Measurements from ENCODE around the gene DGKG. TPM values are rescaled to one million over a fixed set of nuclear protein-coding genes. Genes with fewer than 3 reads are reported as not detected.

Gene DGKG
- total RNA-seq, 2 experiments from 2014 or later: 0.20 to 0.66 TPM

DNA sequence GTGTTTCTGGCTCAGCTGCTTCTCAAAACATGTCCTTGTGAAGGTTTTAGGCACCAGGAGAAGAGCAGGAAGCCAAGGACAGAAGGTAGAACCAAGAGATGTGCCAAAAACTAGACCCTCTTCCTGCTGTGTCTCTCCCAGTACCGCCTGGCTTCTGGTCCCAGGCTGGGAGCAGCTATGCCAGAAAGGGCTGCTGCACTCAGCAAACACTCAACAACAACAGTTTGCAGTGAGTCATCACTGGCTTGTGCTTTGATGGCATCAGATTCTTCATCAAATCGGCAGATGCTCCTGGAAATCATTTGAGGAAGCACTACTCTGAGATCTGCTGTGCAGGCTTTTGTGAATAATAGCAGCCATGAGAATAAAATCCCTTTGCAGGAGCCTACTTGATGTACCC is 63.2 kb downstream of the DGKG start:
- Mint-ChIP-seq H3K27me3 (peaks cover 13% of the 10 kb centered on the region), H3K27ac (no peak overlapping the region), H3K4me1 (no peaks in the 10 kb centered on the region), H3K4me3 (no peak overlapping the region), H3K36me3 (no peaks in the 10 kb centered on the region), H3K9me3 (ENCODE audit: low read depth) (no peaks in the 10 kb centered on the region)
- ATAC-seq (no peak), DNase-seq (no peak)
- CTCF ChIA-PET: no interaction called here

DNA sequence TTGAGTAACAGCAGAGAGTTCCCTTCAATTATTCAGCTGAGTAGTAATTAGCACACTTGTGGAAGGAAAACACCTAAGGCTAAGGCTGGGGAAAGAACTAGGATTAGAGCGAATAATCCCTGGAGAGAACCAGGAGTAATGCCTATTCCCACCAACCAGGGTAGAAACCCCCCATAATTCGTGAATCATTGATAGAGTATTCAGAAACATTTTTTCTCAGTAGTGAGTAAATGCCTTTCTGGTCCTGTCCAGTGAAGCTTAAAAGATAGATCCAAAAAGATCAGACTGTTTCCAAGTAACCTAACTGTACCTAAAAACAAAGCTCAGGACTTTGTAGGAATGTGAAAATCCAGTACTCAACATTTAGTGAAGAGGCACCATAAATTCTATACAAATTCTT is 71.2 kb downstream of the DGKG start:
- no peaks in the 10 kb centered on the region for H3K4me1 Mint-ChIP-seq

DNA sequence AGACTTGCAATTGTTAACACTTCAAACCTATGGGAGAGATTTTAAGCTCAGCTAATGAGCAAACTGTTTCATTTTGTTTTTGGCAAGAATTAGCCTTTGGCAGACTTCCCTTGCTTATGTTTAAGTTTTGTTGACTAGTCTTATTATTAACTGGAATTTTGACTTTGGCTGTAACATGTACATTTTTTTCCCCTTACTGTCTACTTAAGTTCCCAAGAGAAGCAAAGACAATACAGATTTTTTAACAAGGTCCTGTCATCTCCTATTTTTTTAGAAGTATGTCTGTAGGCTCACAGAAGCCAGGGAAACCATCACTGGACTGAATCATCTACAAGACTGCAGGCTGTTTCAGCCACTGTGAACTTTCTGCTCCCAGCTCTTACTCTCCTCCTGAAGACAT is 74.3 kb downstream of the DGKG start:
- Mint-ChIP-seq H3K36me3 (no peaks in the 10 kb centered on the region), H3K9me3 (ENCODE audit: low read depth) (no peaks in the 10 kb centered on the region), H3K4me3 (no peak overlapping the region), H3K4me1 (no peaks in the 10 kb centered on the region), H3K27me3 (peaks cover 16% of the 10 kb centered on the region), H3K27ac (no peak overlapping the region)
- CTCF ChIA-PET: interaction anchor here (1.0 kb wide), 1 partner anchor 28 kb away, joined by 3 read pairs; no protein-coding TSS in a partner anchor
- ATAC-seq (no peak), DNase-seq (no peak)

More for the DNA sequence above, 71.2 kb downstream of the DGKG start:
- Mint-ChIP-seq H3K27ac (no peak overlapping the region), H3K9me3 (ENCODE audit: low read depth) (no peaks in the 10 kb centered on the region), H3K4me3 (no peak overlapping the region), H3K36me3 (no peaks in the 10 kb centered on the region), H3K27me3 (peaks cover 19% of the 10 kb centered on the region)
- CTCF ChIA-PET: interaction anchor here (1.2 kb wide), 1 partner anchor 320 kb away, joined by 3 read pairs; no protein-coding TSS in a partner anchor
- no peak for ATAC-seq
- no peak for DNase-seq

DNA sequence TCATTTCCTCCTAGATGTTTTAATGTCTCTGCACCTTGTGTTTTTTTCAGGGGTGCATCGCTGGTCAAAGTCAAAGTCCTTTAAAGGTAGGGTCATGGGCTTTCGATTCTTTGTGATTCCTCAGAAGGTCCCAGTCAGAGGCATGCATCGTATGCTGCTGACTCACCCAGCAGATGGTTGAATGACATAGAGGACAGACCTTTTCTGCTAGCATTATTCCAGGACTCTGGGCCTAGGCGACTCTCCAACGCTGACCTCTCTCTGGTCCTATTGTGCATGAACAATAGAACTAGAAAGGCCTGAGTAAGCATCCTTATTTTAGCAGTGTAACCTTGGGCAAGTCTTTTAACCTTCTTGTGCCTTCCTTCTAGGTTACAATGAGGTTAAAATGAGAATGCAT is 75.9 kb downstream of the DGKG start:
- Mint-ChIP-seq H3K4me3 (no peak overlapping the region), H3K27me3 (peaks cover 19% of the 10 kb centered on the region)
- CTCF ChIA-PET: no interaction called here

DNA sequence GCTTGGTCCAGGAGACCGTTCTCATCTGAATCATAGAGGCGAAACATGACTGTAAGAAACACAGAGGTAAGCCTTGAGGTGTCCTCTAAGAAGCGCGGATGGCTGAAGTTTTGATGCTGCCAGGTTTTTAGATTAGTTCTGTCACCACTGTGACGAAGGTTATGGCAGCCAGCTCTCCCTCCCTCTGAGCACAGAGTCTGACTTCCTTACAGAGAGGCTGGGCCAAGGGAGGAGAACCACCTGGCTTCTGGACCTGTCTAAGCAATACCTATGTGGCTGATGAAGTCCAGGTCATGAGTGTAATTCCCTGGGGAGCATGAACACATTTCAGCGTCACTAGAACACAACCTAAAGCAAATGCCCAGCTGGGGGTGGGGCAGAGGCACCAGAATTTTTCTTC is 77.4 kb downstream of the DGKG start:
- Mint-ChIP-seq H3K36me3 (no peaks in the 10 kb centered on the region), H3K4me3 (no peak overlapping the region), H3K27ac (no peak overlapping the region), H3K9me3 (ENCODE audit: low read depth) (no peaks in the 10 kb centered on the region), H3K27me3 (peaks cover 19% of the 10 kb centered on the region), H3K4me1 (peaks cover 4% of the 10 kb centered on the region)
- ATAC-seq (no peak), DNase-seq (no peak)
- CTCF ChIA-PET: no interaction called here

More for the DNA sequence above, 75.9 kb downstream of the DGKG start:
- DNase-seq (no peak), ATAC-seq (no peak)
- no peak overlapping the region for H3K27ac Mint-ChIP-seq
- no peaks in the 10 kb centered on the region for H3K9me3 Mint-ChIP-seq (ENCODE audit: low read depth)
- no peaks in the 10 kb centered on the region for H3K36me3 Mint-ChIP-seq
- peaks cover 1% of the 10 kb centered on the region for H3K4me1 Mint-ChIP-seq

DNA sequence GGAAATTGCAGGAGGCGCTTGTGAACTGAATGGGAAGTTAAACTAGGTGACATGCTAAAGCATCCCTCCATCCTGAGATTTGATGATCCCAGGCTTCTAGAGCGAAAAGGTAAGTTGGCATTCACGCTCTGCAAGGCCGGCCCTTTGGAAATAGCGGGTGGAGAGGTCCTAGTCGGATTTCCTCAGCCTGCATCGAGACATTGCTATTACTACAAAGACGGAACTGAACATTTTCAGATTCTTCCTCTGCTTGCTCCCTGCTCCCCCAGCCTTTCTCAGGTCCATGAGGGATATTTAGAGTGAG is 77.7 kb downstream of the DGKG start:
- H3K9me3 Mint-ChIP-seq (ENCODE audit: low read depth): no peaks in the 10 kb centered on the region
- no peak overlapping the region for H3K4me3 Mint-ChIP-seq
- H3K27ac Mint-ChIP-seq: no peak overlapping the region
- ATAC-seq (no peak), DNase-seq (no peak)
- no peaks in the 10 kb centered on the region for H3K36me3 Mint-ChIP-seq
- H3K27me3 Mint-ChIP-seq: peaks cover 16% of the 10 kb centered on the region
- CTCF ChIA-PET: no interaction called here
- H3K4me1 Mint-ChIP-seq: peaks cover 4% of the 10 kb centered on the region

DNA sequence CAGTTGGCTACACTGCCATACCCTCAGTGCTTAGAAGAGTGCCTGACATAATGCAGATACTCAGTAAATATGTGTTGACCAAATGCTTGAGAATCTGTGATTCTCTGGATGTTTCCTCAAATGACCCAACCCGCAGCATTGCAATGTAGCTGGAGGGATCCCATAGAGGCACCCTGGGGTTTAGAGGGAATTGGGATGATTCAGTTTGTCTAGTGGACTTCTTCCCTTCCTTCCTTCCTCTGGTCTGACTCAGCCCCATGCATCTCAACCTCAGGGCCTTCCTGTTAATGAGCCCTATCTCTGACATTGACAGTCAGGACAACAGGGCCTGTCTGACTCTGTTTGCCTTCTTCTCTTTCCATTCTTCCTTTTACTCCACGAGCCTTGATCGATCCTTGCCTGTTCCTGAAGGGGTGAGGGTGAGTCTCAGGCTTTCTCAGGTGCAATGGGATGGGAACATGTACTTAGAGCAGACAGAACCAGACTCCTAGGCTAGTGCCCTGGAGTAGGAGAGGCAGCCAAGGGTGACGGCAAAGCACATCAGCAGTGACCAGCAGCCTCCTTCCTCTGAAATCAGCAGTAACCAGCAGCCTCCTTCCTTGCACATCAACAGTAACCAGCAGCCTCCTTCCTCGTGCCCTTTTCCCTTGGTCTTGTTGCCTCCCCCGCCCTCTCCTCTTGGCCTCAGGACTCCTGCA is 78.2 kb downstream of the DGKG start:
- H3K4me3 Mint-ChIP-seq: no peak overlapping the region
- no peak overlapping the region for H3K27ac Mint-ChIP-seq
- no peak for ATAC-seq
- no peak for DNase-seq
- CTCF ChIA-PET: no interaction called here
- H3K9me3 Mint-ChIP-seq (ENCODE audit: low read depth): no peaks in the 10 kb centered on the region
- H3K27me3 Mint-ChIP-seq: peaks cover 16% of the 10 kb centered on the region
- H3K36me3 Mint-ChIP-seq: no peaks in the 10 kb centered on the region
- H3K4me1 Mint-ChIP-seq: peaks cover 4% of the 10 kb centered on the region

DNA sequence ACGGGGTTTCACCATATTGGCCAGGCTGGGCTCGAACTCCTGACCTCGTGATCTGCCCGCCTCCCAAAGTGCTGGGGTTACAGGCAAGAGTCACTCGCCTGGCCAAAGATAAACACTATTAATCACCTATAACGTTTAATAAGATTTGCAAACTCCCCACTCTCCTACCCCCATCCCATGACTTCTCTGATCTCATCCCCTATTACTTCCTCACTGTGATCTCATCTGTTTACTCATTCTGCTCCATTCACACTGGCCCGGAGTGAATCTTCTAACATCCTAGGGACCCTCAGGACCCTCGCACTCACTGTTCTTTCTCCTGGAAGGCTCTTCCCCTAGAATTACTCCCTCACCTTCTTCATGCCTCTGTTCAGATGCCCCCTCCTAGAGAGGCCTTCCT is 78.9 kb downstream of the DGKG start:
- Mint-ChIP-seq H3K9me3 (ENCODE audit: low read depth) (no peaks in the 10 kb centered on the region), H3K4me3 (no peak overlapping the region), H3K4me1 (peaks cover 4% of the 10 kb centered on the region), H3K27me3 (peaks cover 18% of the 10 kb centered on the region), H3K36me3 (no peaks in the 10 kb centered on the region), H3K27ac (no peak overlapping the region)
- DNase-seq (no peak), ATAC-seq (no peak)
- CTCF ChIA-PET: no interaction called here

DNA sequence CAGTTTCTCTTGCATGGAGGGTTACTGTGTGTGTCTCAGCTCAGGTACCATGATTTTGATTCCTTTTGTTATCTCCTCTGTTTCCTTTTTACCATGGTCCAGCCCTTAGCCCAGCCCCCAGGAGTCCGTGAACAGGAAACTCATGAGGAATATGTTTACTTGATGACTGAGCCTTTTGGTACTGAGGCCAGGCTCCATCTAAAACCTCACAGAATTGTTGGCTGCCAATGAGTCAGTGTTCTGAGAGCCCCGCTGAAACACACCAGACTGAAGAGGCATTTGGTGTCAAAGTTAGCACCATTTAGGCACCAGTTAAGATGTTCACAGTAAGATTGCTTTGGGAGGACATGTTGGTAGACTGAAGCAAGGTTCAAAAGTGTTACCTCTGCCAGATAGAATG is 80.9 kb downstream of the DGKG start:
- H3K4me3 Mint-ChIP-seq: no peak overlapping the region
- no peaks in the 10 kb centered on the region for H3K36me3 Mint-ChIP-seq
- CTCF ChIA-PET: interaction anchor here (1.1 to 1.2 kb wide), 3 partner anchors 16 to 259 kb away, joined by 3 read pairs; no protein-coding TSS in a partner anchor
- H3K27ac Mint-ChIP-seq: no peak overlapping the region
- ATAC-seq (no peak), DNase-seq (no peak)
- no peaks in the 10 kb centered on the region for H3K9me3 Mint-ChIP-seq (ENCODE audit: low read depth)
- peaks cover 17% of the 10 kb centered on the region for H3K27me3 Mint-ChIP-seq
- peaks cover 4% of the 10 kb centered on the region for H3K4me1 Mint-ChIP-seq

DNA sequence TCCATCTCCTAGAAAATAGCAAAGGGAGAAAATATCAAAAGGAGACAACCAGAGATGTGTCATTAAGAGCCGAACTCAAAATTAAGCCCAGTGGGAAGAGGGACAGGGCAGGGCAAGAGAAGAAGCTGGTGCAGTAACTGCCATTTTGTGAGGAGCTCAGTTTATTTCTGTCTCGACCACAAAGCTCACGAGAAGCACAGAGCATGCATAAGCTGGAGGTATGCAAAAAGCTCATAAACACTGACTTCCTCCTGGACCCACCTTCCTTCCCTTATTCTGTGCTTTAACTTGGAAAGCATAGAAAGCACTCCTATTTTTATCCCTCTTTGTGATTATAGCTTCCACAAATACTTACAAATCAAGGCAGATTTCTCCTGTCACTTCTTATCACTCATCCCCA is 81.3 kb downstream of the DGKG start:
- ATAC-seq (no peak), DNase-seq (no peak)
- H3K27me3 Mint-ChIP-seq: peaks cover 17% of the 10 kb centered on the region
- no peaks in the 10 kb centered on the region for H3K36me3 Mint-ChIP-seq
- no peak overlapping the region for H3K27ac Mint-ChIP-seq
- H3K9me3 Mint-ChIP-seq (ENCODE audit: low read depth): no peaks in the 10 kb centered on the region
- H3K4me1 Mint-ChIP-seq: peaks cover 4% of the 10 kb centered on the region
- CTCF ChIA-PET: interaction anchor here (1.1 to 1.2 kb wide), 3 partner anchors 16 to 259 kb away, joined by 3 read pairs; no protein-coding TSS in a partner anchor
- H3K4me3 Mint-ChIP-seq: no peak overlapping the region

DNA sequence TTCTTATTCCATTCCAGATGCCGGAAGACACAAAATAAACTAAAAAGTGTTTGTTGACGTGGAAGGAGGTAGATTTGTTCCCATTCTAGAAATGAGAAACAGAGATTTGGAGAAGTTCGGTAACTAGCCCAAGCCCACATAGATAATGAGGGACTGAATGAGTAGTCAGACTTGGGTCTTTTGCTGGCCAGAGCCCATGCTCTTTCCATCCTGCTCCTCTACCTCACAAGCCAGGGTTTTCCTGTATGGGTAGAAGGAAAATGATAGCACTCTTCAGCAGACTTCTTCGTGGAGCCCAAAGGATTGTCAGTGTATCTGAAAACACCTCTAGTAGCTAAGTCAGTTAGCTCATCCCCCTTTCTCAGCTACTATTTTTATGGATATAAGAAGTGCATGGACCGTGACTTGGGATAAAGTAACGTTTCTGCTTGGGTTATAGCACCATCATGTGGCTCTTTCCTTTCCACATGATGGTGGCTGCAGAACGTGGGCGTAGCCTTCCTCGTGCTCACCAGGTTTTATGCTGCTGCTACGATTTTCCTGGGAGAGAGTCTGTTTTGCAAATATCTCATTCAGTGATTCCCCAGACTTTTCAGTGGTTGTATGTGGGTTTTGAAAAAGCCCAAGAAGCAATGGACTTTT is 84.6 kb downstream of the DGKG start:
- no peak for ATAC-seq
- Mint-ChIP-seq H3K36me3 (no peaks in the 10 kb centered on the region), H3K9me3 (ENCODE audit: low read depth) (no peaks in the 10 kb centered on the region), H3K4me1 (peaks cover 4% of the 10 kb centered on the region), H3K4me3 (no peak overlapping the region), H3K27me3 (peaks cover 17% of the 10 kb centered on the region), H3K27ac (no peak overlapping the region)
- no peak for DNase-seq
- CTCF ChIA-PET: no interaction called here

DNA sequence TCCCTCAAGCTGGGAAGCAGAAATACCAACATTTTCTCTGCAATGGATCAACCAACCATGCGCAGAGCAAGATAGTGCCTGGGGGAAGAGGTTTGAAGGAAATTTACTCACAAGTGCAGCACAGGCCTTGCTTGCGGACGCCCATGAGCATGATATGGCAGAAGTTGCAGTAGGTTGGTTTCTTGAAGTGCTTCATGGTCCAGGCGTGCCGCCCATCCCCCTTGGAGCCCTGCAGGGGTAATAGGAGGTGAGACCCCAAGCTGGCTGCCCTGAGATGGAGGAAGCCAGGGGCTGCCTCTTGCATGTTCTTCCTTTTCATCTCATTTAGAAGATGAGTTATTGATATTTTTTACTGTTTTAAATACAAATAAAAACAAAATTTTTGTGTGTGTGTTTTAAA is 86.6 kb downstream of the DGKG start:
- Mint-ChIP-seq H3K4me3 (no peak overlapping the region), H3K4me1 (no peaks in the 10 kb centered on the region), H3K27me3 (peaks cover 16% of the 10 kb centered on the region), H3K36me3 (no peaks in the 10 kb centered on the region), H3K27ac (no peak overlapping the region), H3K9me3 (ENCODE audit: low read depth) (no peaks in the 10 kb centered on the region)
- no peak for ATAC-seq
- DNase-seq: no peak
- CTCF ChIA-PET: no interaction called here

DNA sequence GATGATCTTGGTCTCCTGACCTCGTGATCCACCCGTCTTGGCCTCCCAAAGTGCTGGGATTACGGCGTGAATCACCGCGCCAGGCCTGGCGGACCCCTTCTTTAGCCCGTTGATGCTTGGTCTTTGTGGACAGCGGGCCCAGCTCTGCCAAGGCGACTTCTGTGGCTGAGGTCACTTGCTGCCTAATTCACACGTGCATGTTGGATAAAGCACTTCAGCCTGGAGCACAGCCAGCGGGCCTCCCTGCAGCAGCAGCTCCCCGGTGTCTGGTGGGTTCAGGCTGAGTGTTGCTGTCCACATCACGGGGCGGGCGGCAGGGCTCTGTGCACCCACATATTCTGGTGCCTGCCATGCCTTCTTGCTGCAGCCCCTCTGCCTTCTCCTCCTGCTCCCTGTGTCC is 88.4 kb downstream of the DGKG start:
- H3K27ac Mint-ChIP-seq: no peak overlapping the region
- CTCF ChIA-PET: no interaction called here
- H3K4me3 Mint-ChIP-seq: no peak overlapping the region

DNA sequence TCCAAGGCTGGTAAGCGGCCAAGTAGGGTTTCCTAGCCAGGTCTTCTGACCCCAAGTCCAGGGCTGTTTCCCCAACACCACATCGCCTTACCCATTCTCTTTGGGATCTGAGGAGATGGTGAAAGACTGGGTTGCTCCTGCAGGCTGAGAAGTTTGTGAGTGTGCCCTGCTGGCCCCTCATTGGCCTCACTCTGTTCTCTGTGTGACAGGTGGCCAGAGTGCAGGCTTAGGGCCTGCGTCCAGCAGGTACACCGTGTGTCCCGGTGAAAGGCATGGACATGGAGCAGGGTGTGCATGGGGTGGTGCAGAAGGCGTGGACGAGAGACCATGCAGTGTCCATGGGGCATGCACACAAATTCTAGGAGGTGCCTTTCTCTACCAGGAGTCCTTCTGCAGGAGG is 91.3 kb downstream of the DGKG start:
- Mint-ChIP-seq H3K27me3 (peaks cover 15% of the 10 kb centered on the region), H3K4me1 (no peaks in the 10 kb centered on the region), H3K4me3 (no peak overlapping the region), H3K9me3 (ENCODE audit: low read depth) (no peaks in the 10 kb centered on the region), H3K27ac (no peak overlapping the region), H3K36me3 (no peaks in the 10 kb centered on the region)
- ATAC-seq: no peak
- no peak for DNase-seq
- CTCF ChIA-PET: no interaction called here

More for the DNA sequence above, 88.4 kb downstream of the DGKG start:
- Mint-ChIP-seq H3K36me3 (no peaks in the 10 kb centered on the region), H3K4me1 (no peaks in the 10 kb centered on the region), H3K27me3 (peaks cover 11% of the 10 kb centered on the region), H3K9me3 (ENCODE audit: low read depth) (no peaks in the 10 kb centered on the region)
- DNase-seq: no peak
- ATAC-seq: no peak
